H1 (cell line): ENCODE data around the gene ORC3. TPM values are rescaled to one million over a fixed set of nuclear protein-coding genes. Genes with fewer than 3 reads are reported as not detected.

Source experiments
- CBX8 ChIP-seq: fragments of 300-800, 300-1000 bp; sonication (generic); IDR thresholded peaks from 2 replicates; pipeline ENCODE4 v1.7.1; 2016; ENCODE audit warnings: low read depth, low read length, borderline replicate concordance
- EP300 ChIP-seq, 2 experiments: IDR thresholded peaks; 1 replicate in 1 of 2; 2 replicates in 1 of 2; pipeline ENCODE4 v1.6.1; 2011 to 2012; ENCODE audit warnings: low read depth in 2 of 2, low read length in 2 of 2, mild to moderate bottlenecking in 2 of 2, borderline replicate concordance in 1 of 2, inconsistent platforms in 1 of 2, moderate library complexity in 1 of 2
- GTF2F1 ChIP-seq: IDR thresholded peaks from 2 replicates; pipeline ENCODE4 v1.6.1; 2012; ENCODE audit warnings: low read depth, low read length, improper control_type of control experiment, borderline replicate concordance
- KDM1A ChIP-seq: fragments of 200-600, 300-600 bp; sonication (generic); IDR thresholded peaks from 2 replicates; pipeline ENCODE4 v1.7.1; 2016; ENCODE audit warnings: mild to moderate bottlenecking, low read length, borderline replicate concordance
- POLR2A ChIP-seq, 2 experiments: IDR thresholded peaks; 1 replicate in 1 of 2; 2 replicates in 1 of 2; pipeline ENCODE4 v1.6.1; 2011; ENCODE audit warnings: low read depth in 2 of 2, low read length in 2 of 2, mild to moderate bottlenecking in 2 of 2; ENCODE audit errors: control extremely low read depth in 1 of 2
- POLR2AphosphoS5 ChIP-seq: IDR thresholded peaks from 2 replicates; pipeline ENCODE4 v1.6.1; 2011; ENCODE audit warnings: low read depth, low read length
- POU5F1 ChIP-seq: IDR thresholded peaks from 2 replicates; pipeline ENCODE4 v1.6.1; 2011; ENCODE audit warnings: low read depth, mild to moderate bottlenecking, low read length, moderate library complexity
- RBBP5 ChIP-seq: IDR thresholded peaks from 2 replicates; pipeline ENCODE4 v1.7.1; 2012; ENCODE audit warnings: low read depth, mild to moderate bottlenecking, inconsistent platforms, low read length, moderate library complexity, borderline replicate concordance
- RFX5 ChIP-seq: IDR thresholded peaks from 2 replicates; pipeline ENCODE4 v1.6.1; 2011; ENCODE audit warnings: low read depth, low read length, improper control_type of control experiment, borderline replicate concordance
- SP4 ChIP-seq: IDR thresholded peaks from 2 replicates; pipeline ENCODE4 v1.6.1; 2012; ENCODE audit warnings: low read length, inconsistent platforms
- polyA plus RNA-seq, 7 experiments: library from polyadenylated mRNA; depleted of rRNA in 3 of 7; stranded (reverse) in 5 of 7; unstranded in 2 of 7; fragments of >200 nt in 5 of 7; fragments of 200-250 nt in 2 of 7; gene quantifications; 1 replicate in 5 of 7; 2 replicates in 1 of 7; 4 replicates in 1 of 7; pipeline versions ENCODE4 v1.2.1 to v1.2.3, GENCODE V29; 2011 to 2013; ENCODE audit warnings: missing spikeins in 2 of 7, mixed read lengths in 2 of 7
- total RNA-seq: library from RNA; stranded (reverse); fragmentation: NEBNext Ultra II Directional; extraction: Animal tissue kit (Norgen Biotek cat#: 25700); gene quantifications from 2 replicates; pipeline ENCODE4 v1.2.1, GENCODE V29; 2021
- TF ChIP-seq, protein P1 (sequence below): fragments of 300-600 bp; sonication (generic); IDR thresholded peaks from 2 replicates; pipeline ENCODE4 v1.7.1; 2012; ENCODE audit warnings: low read length, moderate library complexity, mild to moderate bottlenecking, inconsistent platforms; ENCODE audit not compliant: insufficient replicate concordance
- TF ChIP-seq, protein P2 (sequence below): IDR thresholded peaks from 2 replicates; pipeline ENCODE4 v1.6.1; 2012; ENCODE audit warnings: inconsistent platforms

ORC3 gene
- total and polyA plus RNA-seq, 2 of the 8 experiments (the other 6 are each of a cell fraction or from before 2014, with no cell fraction given), result 35.9 to 60.9 TPM

DNA sequence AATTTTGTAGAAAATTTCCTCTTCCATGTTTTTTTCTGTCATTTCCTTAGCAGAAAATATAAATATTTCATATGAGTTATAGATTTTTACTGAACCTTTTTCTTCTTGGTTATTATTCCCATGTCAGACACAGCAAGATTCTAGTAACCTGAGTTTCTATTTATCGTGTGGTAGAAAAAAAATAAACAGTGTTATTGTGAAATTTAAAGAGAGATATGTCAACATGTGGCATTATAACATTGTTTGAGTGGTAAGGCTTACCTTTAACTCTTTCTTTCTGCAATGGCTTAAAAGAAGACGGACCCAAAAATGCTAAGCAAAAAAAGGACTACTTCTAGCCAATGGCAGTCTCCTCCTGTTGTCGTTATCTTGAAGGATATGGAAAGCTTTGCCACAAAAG is 18.9 kb downstream of the ORC3 start (continued):
- TF ChIP-seq, protein P1, sequence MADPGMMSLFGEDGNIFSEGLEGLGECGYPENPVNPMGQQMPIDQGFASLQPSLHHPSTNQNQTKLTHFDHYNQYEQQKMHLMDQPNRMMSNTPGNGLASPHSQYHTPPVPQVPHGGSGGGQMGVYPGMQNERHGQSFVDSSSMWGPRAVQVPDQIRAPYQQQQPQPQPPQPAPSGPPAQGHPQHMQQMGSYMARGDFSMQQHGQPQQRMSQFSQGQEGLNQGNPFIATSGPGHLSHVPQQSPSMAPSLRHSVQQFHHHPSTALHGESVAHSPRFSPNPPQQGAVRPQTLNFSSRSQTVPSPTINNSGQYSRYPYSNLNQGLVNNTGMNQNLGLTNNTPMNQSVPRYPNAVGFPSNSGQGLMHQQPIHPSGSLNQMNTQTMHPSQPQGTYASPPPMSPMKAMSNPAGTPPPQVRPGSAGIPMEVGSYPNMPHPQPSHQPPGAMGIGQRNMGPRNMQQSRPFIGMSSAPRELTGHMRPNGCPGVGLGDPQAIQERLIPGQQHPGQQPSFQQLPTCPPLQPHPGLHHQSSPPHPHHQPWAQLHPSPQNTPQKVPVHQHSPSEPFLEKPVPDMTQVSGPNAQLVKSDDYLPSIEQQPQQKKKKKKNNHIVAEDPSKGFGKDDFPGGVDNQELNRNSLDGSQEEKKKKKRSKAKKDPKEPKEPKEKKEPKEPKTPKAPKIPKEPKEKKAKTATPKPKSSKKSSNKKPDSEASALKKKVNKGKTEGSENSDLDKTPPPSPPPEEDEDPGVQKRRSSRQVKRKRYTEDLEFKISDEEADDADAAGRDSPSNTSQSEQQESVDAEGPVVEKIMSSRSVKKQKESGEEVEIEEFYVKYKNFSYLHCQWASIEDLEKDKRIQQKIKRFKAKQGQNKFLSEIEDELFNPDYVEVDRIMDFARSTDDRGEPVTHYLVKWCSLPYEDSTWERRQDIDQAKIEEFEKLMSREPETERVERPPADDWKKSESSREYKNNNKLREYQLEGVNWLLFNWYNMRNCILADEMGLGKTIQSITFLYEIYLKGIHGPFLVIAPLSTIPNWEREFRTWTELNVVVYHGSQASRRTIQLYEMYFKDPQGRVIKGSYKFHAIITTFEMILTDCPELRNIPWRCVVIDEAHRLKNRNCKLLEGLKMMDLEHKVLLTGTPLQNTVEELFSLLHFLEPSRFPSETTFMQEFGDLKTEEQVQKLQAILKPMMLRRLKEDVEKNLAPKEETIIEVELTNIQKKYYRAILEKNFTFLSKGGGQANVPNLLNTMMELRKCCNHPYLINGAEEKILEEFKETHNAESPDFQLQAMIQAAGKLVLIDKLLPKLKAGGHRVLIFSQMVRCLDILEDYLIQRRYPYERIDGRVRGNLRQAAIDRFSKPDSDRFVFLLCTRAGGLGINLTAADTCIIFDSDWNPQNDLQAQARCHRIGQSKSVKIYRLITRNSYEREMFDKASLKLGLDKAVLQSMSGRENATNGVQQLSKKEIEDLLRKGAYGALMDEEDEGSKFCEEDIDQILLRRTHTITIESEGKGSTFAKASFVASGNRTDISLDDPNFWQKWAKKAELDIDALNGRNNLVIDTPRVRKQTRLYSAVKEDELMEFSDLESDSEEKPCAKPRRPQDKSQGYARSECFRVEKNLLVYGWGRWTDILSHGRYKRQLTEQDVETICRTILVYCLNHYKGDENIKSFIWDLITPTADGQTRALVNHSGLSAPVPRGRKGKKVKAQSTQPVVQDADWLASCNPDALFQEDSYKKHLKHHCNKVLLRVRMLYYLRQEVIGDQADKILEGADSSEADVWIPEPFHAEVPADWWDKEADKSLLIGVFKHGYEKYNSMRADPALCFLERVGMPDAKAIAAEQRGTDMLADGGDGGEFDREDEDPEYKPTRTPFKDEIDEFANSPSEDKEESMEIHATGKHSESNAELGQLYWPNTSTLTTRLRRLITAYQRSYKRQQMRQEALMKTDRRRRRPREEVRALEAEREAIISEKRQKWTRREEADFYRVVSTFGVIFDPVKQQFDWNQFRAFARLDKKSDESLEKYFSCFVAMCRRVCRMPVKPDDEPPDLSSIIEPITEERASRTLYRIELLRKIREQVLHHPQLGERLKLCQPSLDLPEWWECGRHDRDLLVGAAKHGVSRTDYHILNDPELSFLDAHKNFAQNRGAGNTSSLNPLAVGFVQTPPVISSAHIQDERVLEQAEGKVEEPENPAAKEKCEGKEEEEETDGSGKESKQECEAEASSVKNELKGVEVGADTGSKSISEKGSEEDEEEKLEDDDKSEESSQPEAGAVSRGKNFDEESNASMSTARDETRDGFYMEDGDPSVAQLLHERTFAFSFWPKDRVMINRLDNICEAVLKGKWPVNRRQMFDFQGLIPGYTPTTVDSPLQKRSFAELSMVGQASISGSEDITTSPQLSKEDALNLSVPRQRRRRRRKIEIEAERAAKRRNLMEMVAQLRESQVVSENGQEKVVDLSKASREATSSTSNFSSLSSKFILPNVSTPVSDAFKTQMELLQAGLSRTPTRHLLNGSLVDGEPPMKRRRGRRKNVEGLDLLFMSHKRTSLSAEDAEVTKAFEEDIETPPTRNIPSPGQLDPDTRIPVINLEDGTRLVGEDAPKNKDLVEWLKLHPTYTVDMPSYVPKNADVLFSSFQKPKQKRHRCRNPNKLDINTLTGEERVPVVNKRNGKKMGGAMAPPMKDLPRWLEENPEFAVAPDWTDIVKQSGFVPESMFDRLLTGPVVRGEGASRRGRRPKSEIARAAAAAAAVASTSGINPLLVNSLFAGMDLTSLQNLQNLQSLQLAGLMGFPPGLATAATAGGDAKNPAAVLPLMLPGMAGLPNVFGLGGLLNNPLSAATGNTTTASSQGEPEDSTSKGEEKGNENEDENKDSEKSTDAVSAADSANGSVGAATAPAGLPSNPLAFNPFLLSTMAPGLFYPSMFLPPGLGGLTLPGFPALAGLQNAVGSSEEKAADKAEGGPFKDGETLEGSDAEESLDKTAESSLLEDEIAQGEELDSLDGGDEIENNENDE, result no peak
- TF ChIP-seq POLR2A (IDR thresholded peaks at IDR 0.05; ENCODE audit: control extremely low read depth in 1 of 2, low read depth in 2 of 2, low read length in 2 of 2) (no peak), CBX8 (no peak), SP4 (no peak), GTF2F1 (no peak), POU5F1 (no peak), KDM1A (no peak), RFX5 (no peak), EP300 (IDR thresholded peaks at IDR 0.05; ENCODE audit: borderline replicate concordance in 1 of 2, low read depth in 2 of 2, low read length in 2 of 2) (no peak), POLR2AphosphoS5 (no peak), RBBP5 (no peak)
- TF ChIP-seq, protein P2, sequence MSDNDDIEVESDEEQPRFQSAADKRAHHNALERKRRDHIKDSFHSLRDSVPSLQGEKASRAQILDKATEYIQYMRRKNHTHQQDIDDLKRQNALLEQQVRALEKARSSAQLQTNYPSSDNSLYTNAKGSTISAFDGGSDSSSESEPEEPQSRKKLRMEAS, result no peak
